GM12801 (cell line): ENCODE results near the gene ZMAT2.

ENCODE experiments used
- TF ChIP-seq, protein P1 (sequence below): IDR thresholded peaks from one replicate; pipeline ENCODE4 v1.5.1; 2011; ENCODE audit warnings: control low read depth; ENCODE audit not compliant: insufficient read length; ENCODE audit errors: extremely low read depth

The ZMAT2 gene

DNA sequence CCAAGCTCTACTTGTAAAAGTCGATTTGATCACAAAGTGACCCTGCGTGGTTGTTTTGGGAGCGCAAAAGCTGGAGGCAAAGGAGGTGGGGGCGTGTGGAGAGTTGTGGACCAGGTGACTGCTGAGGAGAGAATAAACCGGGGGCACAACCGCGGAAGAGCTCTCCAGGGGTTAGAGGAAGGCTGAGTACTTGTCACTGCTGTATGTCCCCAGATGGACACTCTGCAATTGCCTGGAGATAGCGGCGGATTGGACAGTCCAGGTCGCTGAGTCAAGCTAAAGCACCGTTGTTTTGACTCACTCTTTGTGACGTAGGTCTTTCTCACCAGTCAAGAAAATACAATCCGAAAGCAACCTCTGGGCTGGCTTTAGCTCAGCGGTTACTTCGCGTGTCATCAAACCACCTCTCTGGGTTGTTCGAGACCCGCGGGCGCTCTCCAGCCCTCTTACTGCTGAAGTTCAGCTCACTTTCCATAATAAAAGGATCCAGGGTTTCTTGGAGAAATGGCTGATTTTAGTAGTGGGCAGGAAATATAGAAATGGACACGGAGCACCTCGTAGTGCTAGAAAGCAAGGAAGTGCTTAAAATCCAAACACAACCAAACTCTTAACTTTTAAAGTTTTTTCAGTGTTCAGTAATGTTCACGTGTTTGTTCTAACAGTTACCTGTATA, 25.7 kb downstream of the ZMAT2 start:
- TF ChIP-seq, protein P1, sequence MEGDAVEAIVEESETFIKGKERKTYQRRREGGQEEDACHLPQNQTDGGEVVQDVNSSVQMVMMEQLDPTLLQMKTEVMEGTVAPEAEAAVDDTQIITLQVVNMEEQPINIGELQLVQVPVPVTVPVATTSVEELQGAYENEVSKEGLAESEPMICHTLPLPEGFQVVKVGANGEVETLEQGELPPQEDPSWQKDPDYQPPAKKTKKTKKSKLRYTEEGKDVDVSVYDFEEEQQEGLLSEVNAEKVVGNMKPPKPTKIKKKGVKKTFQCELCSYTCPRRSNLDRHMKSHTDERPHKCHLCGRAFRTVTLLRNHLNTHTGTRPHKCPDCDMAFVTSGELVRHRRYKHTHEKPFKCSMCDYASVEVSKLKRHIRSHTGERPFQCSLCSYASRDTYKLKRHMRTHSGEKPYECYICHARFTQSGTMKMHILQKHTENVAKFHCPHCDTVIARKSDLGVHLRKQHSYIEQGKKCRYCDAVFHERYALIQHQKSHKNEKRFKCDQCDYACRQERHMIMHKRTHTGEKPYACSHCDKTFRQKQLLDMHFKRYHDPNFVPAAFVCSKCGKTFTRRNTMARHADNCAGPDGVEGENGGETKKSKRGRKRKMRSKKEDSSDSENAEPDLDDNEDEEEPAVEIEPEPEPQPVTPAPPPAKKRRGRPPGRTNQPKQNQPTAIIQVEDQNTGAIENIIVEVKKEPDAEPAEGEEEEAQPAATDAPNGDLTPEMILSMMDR: no peak

DNA sequence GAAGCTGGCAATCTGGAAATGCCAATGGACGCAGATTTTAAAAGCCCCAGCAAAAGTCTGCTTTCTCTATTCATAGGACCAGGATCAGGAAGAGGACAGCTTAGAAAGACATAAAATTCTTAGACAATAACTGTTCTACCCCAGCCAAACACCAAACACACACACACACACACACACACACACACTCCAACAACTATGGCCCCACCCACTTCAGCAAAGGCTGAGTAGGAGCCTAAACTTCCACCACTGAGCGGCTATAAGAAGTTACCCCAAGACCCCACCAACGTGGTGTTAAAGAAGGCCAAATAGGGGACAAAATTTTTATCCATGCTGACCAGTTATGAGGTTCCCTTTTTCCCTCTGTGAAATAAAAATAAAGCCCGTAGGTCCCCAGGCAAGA, 32.9 kb downstream of the ZMAT2 start:
- TF ChIP-seq, protein P1: no peak

GRCh38 chr5:140734354-140734753, 34.1 kb downstream of the ZMAT2 start:
- TF ChIP-seq, protein P1: no peak

DNA sequence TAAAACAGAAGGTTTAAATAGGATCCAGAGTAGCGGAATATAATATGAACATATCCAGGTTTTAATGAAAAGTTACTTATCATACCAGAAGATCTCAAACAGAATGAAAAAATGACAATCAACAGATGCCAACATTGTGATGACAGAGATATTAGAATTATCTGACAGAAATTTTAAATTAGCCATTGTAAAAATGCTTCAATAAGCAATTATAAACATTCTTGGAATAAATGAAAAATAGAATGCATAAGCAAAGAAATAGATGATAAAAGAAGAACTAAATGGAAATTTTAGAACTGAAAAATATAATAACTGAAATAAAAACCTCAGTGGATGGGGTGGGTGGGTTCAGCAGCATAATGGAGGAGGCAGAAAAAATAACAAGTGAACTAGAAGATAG, 37.2 kb downstream of the ZMAT2 start:
- TF ChIP-seq, protein P1: no peak

- TF ChIP-seq, protein P1: no peak
These were observed 41.7 kb downstream of the ZMAT2 start for GRCh38 chr5:140741967-140742366.

DNA sequence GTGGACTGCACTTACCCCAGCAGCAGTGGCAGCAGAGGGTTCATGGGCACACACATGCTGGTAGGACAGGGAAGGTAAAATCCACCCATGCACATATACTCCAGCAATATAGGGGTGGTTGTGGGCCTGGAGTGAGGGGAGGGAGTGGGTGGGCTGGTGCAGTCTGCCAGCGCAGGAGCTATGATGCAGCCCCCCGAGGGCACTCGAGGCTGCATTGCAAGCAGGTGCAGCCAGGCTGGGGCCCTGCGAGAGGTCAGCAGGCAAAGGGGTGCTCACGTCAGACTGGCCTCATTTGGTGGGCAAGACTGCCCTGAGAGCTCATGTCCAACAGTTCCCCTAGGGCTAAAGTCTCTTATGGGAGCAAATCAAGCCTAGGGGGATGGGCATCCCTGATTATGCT, 53.3 kb downstream of the ZMAT2 start:
- TF ChIP-seq, protein P1: no peak
